NB4 (cell line): ENCODE data around the gene NAPA.
A peak's percentile ranks its signal among the peaks of the same experiment; 100 is the strongest.

Experiments
- DNase-seq: peaks from one replicate; pipeline ENCODE4 v3.0.0; 2010; ENCODE audit warnings: low read depth
- H3K4me3 ChIP-seq: one replicate; pipeline ENCODE4 v1.5.1; 2011; ENCODE audit warnings: mild to moderate bottlenecking, low read depth, low read length, moderate library complexity
- MYC ChIP-seq: IDR thresholded peaks from 2 replicates; pipeline ENCODE4 v1.6.1; 2011; ENCODE audit warnings: low read depth, low read length
- POLR2A ChIP-seq: IDR thresholded peaks from 2 replicates; pipeline ENCODE4 v1.6.1; 2011; ENCODE audit warnings: mild to moderate bottlenecking; ENCODE audit not compliant: insufficient read length; ENCODE audit errors: extremely low read depth
- TF ChIP-seq, protein P1 (sequence below): IDR thresholded peaks from 2 replicates; pipeline ENCODE4 v1.6.1; 2011; ENCODE audit warnings: low read depth, low read length
- TF ChIP-seq, protein P2 (sequence below): IDR thresholded peaks from one replicate; pipeline ENCODE4 v1.5.1; 2012; ENCODE audit warnings: low read depth, low read length

NAPA gene

DNA sequence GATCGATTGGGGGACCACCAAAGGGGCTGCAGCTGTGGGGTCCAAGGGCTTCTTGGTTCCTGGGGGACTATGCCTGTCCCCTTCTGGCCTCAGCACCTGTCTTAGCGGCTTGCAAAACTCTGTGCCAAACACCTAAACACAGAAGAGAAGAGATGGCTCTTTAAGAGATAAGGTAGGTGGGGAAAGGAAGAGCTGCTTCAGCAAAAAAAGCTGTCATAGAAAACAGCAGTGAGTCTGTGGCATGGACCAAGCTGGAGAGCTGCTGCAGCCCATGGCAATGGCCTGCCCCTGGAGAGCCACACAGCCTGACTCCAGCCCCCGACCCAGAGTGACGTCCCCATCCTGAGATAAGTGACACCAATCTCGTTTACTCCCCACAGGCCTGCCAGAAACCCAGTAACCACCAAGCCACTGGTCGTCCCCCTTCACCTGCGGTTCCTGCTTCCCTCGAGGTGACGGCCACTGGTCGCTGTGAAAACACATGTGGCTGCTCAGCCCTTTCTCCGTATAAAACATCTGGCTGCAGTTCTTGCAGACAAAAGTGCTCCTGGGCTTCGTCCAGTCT lies 25.0 kb upstream of the NAPA start:
- TF ChIP-seq, protein P1, sequence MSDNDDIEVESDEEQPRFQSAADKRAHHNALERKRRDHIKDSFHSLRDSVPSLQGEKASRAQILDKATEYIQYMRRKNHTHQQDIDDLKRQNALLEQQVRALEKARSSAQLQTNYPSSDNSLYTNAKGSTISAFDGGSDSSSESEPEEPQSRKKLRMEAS = no peak
- TF ChIP-seq MYC (no peak), POLR2A (no peak)
- TF ChIP-seq, protein P2, sequence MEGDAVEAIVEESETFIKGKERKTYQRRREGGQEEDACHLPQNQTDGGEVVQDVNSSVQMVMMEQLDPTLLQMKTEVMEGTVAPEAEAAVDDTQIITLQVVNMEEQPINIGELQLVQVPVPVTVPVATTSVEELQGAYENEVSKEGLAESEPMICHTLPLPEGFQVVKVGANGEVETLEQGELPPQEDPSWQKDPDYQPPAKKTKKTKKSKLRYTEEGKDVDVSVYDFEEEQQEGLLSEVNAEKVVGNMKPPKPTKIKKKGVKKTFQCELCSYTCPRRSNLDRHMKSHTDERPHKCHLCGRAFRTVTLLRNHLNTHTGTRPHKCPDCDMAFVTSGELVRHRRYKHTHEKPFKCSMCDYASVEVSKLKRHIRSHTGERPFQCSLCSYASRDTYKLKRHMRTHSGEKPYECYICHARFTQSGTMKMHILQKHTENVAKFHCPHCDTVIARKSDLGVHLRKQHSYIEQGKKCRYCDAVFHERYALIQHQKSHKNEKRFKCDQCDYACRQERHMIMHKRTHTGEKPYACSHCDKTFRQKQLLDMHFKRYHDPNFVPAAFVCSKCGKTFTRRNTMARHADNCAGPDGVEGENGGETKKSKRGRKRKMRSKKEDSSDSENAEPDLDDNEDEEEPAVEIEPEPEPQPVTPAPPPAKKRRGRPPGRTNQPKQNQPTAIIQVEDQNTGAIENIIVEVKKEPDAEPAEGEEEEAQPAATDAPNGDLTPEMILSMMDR = no peak
- no peak overlapping the region for H3K4me3 ChIP-seq
- no peak for DNase-seq

DNA sequence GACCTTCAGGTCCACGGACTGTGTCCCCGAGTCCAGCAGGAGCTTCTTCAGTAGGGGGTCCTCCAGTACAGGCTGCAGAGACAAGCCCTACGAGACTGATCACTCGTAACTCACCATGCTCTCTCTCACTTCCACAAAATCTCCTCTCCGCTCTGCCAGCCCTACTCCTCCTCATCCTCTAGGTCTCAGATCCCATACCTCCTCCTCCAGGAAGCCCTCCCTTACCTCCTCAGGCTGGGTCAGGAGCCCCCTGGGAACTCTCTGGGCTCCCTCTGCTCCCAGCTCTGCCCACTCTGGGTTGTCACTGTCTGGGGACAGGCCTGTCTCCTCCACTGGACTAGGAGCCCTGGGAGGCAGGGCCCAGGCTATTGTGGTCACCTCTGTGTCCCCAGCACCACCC lies 23.9 kb upstream of the NAPA start:
- TF ChIP-seq, protein P1 = no peak
- TF ChIP-seq, protein P2 = no peak
- TF ChIP-seq MYC (no peak), POLR2A (no peak)
- no peak for DNase-seq
- no peak overlapping the region for H3K4me3 ChIP-seq

DNA sequence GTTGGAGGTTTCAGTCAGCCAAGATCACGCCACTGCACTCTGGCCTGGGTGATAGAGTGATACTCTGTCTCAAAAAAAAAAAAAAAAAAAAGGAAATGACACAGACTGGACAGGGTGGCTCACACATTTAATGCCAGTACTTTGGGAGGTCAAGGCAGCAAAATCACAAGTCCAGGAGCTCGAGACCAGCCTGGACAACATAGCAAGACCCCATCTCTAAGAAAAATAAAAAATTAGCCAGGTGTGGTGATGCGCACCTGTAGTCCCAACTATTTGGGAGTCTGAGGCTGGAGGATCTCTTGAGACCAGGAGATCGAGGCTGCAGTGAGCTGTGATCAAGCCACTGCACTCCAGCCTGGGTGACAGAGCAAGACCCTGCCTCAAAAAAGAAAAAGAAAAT lies 22.6 kb upstream of the NAPA start:
- DNase-seq = no peak
- H3K4me3 ChIP-seq = no peak overlapping the region
- TF ChIP-seq, protein P2 = no peak
- no peak for TF ChIP-seq MYC
- no peak for TF ChIP-seq POLR2A

GRCh38 chr19:47534628-47535027 lies 19.8 kb upstream of the NAPA start:
- no peak for TF ChIP-seq POLR2A
- TF ChIP-seq, protein P1 = no peak
- TF ChIP-seq MYC = no peak
- TF ChIP-seq, protein P2 = no peak
- DNase-seq = no peak

DNA sequence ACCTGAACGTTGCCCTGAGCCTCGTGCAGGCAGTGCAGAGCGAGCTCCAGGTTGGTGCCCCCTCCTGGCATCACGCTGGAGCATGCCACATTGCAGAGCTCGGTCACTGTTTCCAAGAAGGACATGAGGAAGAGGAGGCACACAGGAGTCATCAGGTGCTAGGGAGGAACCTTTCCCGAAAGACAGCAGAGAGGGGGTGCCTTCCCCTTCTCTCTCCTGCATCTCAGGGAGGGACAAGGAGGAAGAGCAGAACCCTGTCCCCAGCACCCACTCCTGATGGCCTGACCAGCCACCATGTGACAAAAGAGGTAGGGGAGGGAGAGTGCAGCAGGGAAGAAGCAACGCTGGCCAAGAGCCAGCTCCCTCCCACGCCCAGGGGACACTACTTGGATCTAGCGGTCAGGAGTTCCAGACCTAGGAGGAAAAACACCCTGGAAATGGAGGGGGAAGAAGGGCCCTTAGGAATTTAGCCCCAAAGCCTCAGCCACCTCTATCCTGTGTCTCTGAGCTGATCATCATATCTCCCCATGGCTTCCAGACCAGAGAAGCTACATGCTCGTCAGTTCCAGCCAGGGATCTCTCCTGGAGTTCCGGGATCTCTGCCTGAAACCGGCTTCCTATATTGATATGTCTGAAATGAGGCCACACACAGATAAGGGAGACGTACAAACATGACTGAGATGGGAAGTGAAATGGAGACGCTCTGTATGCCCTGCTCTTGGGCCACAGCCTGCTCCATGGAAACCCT lies 17.0 kb upstream of the NAPA start:
- TF ChIP-seq, protein P2 = peak; percentile 14
- TF ChIP-seq, protein P1 = no peak
- peak; percentile 14 for DNase-seq
- no peak overlapping the region for H3K4me3 ChIP-seq

More at GRCh38 chr19:47534628-47535027, 19.8 kb upstream of the NAPA start:
- H3K4me3 ChIP-seq = no peak overlapping the region
